Naive thymus-derived CD4-positive, alpha-beta T cell (primary cell): Measurements from ENCODE around the gene SUSD2. TPM values are rescaled to one million over a fixed set of nuclear protein-coding genes. Genes with fewer than 3 reads are reported as not detected.

Experiments
- ATAC-seq: fragments of 150-1000 bp; cut with Tn5 transposase; 2 replicates; pipeline ENCODE4 v1.10.0; 2021; ENCODE audit warnings: mild to moderate bottlenecking, moderate library complexity
- CTCF ChIA-PET: fragments of 350-600 bp; sonication (Branson Sonifier 250); formaldehyde crosslinking; loops from one replicate; lab custom pipeline; 2021; ENCODE audit warnings: antibody characterized with exemption; lab: Charles Lee
- POLR2A ChIA-PET: fragments of 350-600 bp; sonication (Branson Sonifier 250); formaldehyde crosslinking; loops from one replicate; lab custom pipeline; 2021; ENCODE audit warnings: antibody characterized with exemption, inconsistent platforms; lab: Charles Lee
- DNase-seq, 9 donors: peaks; one replicate each; pipeline versions ENCODE4 v3.0.0 to v3.0.0-alpha.2; 2020 to 2022; ENCODE audit warnings: mixed read lengths in 1 of 9
- H3K27ac ChIP-seq: one replicate; pipeline ENCODE4 v1.7.0; 2013; ENCODE audit warnings: mild to moderate bottlenecking, low read depth, low read length, moderate library complexity
- H3K27me3 ChIP-seq, 2 donors: one replicate each; pipeline ENCODE4 v1.7.0; 2013; ENCODE audit warnings: low read length in 2 of 2, mild to moderate bottlenecking in 2 of 2, moderate library complexity in 2 of 2; ENCODE audit not compliant: control insufficient read depth in 2 of 2, insufficient read depth in 2 of 2
- H3K36me3 ChIP-seq, 3 experiments: 1 replicate in 2 of 3; 2 replicates in 1 of 3; pipeline ENCODE4 v1.7.0; 2013; ENCODE audit warnings: low read length in 3 of 3, mild to moderate bottlenecking in 3 of 3, moderate library complexity in 1 of 3; ENCODE audit not compliant: insufficient read depth in 3 of 3, control insufficient read depth in 2 of 3
- H3K4me1 ChIP-seq, 2 donors: one replicate each; pipeline ENCODE4 v1.7.0; 2013; ENCODE audit warnings: low read length in 2 of 2, mild to moderate bottlenecking in 2 of 2, moderate library complexity in 1 of 2; ENCODE audit not compliant: control insufficient read depth in 2 of 2, insufficient read depth in 2 of 2
- H3K4me3 ChIP-seq: 2 replicates; pipeline ENCODE4 v1.7.0; 2013; ENCODE audit warnings: mild to moderate bottlenecking, low read length
- H3K9me3 ChIP-seq, 3 experiments: 1 replicate in 2 of 3; 2 replicates in 1 of 3; pipeline ENCODE4 v1.7.0; 2013; ENCODE audit warnings: low read length in 3 of 3; ENCODE audit not compliant: control insufficient read depth in 2 of 3
- H3K27ac Mint-ChIP-seq, 9 donors: one replicate each; pipeline ENCODE4 v1.8.0; 2020 to 2022; ENCODE audit warnings: mixed read lengths in 9 of 9, mild to moderate bottlenecking in 8 of 9, moderate library complexity in 5 of 9, inconsistent platforms in 2 of 9
- H3K27me3 Mint-ChIP-seq, 5 donors: one replicate each; pipeline ENCODE4 v1.8.0; 2021 to 2022; ENCODE audit warnings: mixed read lengths in 5 of 5, mild to moderate bottlenecking in 1 of 5
- H3K36me3 Mint-ChIP-seq, 5 donors: one replicate each; pipeline ENCODE4 v1.8.0; 2020 to 2022; ENCODE audit warnings: mixed read lengths in 5 of 5, mild to moderate bottlenecking in 3 of 5, inconsistent platforms in 1 of 5
- H3K4me1 Mint-ChIP-seq, 7 donors: one replicate each; pipeline ENCODE4 v1.8.0; 2020 to 2022; ENCODE audit warnings: mixed read lengths in 7 of 7, mild to moderate bottlenecking in 3 of 7, inconsistent platforms in 1 of 7
- H3K4me3 Mint-ChIP-seq, 10 donors: one replicate each; pipeline ENCODE4 v1.8.0; 2020 to 2022; ENCODE audit warnings: mild to moderate bottlenecking in 10 of 10, mixed read lengths in 10 of 10, moderate library complexity in 6 of 10, inconsistent platforms in 2 of 10
- H3K9me3 Mint-ChIP-seq, 11 donors: one replicate each; pipeline ENCODE4 v1.8.0; 2020 to 2022; ENCODE audit warnings: mixed read lengths in 11 of 11, mild to moderate bottlenecking in 4 of 11, inconsistent platforms in 1 of 11, moderate library complexity in 1 of 11
- intact Hi-C, 2 donors: fragments of 100-400 bp; cut with micrococcal nuclease; formaldehyde crosslinking; loops; one replicate each; pipeline ENCODE4 v1.15.1; 2023
- polyA plus RNA-seq, 2 donors: library from polyadenylated mRNA; unstranded; fragments of 300-500 nt; fragmentation: Illumina TruSeq; gene quantifications; one replicate each; pipeline ENCODE4 v1.2.3, GENCODE V29; 2021
- total RNA-seq, 6 experiments: library from RNA in 5 of 6; stranded (reverse) in 5 of 6; gene quantifications; 1 replicate in 5 of 6; 2 replicates in 1 of 6; pipeline ENCODE4 v1.2.3 and lab custom pipeline; 2021 to 2026

The SUSD2 gene
- total and polyA plus RNA-seq, 7 experiments from 2014 or later: 0.40 to 2.3 (median 1.4) TPM; not detected in 1

- H3K9me3 Mint-ChIP-seq: peaks cover 0 to 6% (median 1%) of the 10 kb centered on the region in 11 donors
- Histone ChIP-seq H3K27ac (no peak overlapping the region), H3K9me3 (no peaks in the 10 kb centered on the region), H3K4me3 (no peak overlapping the region), H3K27me3 (no peaks in the 10 kb centered on the region), H3K4me1 (no peaks in the 10 kb centered on the region), H3K36me3 (no peaks in the 10 kb centered on the region)
- ATAC-seq: no peak
- intact Hi-C loops: no loop called here
- peaks cover 0 to 7% (median 0%) of the 10 kb centered on the region in 5 donors for H3K36me3 Mint-ChIP-seq
- H3K4me3 Mint-ChIP-seq: no peak overlapping the region
- no peaks in the 10 kb centered on the region for H3K4me1 Mint-ChIP-seq
- ChIA-PET CTCF (no interaction called here), POLR2A (interaction anchor here (0.9 kb wide), 1 partner anchor 15 kb away, joined by 3 read pairs; no protein-coding TSS in a partner anchor)
- no peak for DNase-seq
- H3K27ac Mint-ChIP-seq: no peak overlapping the region
- no peaks in the 10 kb centered on the region for H3K27me3 Mint-ChIP-seq
These were observed 43.8 kb downstream of the SUSD2 start for GRCh38 chr22:24225044-24225601.

DNA sequence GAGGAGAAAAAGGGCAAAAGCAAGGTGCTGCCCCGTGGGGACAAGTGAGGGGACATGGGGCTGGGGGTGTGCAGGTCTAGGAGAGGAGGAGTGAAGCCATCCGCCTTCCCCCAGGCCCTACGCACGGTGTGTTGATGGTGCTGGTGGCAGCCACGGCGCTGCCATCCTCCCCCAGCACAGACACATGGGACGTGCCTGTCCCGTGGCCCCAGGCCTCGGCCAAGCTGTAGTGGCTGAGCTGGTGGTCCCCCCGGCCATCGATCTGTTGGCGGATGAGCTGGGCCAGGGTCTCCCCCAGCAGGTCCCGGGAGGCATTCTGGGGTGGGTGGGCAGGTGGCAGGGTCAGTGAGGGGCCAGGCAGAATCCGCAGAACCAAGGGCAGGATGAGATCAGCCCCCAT is 44.7 kb downstream of the SUSD2 start:
- CTCF ChIA-PET: no interaction called here
- no peak overlapping the region for H3K4me3 Mint-ChIP-seq

DNA sequence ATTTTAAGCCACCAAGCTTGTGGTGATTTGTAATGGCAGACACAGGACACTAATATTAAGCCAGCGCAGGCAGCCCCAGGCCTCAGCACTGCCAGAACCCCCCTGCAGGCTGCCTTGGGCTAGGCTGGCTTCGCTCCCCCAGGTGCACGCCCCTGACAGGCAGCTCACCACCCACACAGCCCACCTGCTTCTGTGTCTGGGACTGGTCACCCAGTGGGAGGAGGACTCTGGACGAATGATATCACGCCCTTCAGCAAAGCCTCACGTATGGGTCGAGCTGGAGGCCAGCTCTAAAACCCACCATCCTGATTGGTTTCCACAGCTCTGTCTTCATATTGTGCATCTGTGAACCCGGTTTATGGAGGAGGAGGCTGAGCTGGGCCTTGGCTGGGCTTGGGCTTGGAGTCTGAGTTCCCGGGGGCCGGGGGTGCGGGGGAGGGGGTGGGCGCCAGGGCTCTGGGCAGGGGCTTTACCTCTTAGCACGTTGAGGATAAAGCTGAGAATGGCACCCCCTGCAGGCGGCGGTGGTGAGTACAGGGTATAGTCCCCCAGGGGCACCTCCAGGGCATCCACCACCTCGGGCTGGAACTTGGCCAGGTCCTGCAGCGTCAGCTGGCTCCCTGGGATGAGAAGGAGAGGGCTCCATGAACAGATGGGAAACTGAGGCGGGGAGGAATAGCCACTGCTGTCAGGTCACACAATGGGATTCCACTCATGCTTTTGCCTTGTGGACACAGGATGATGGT is 49.8 kb downstream of the SUSD2 start:
- POLR2A ChIA-PET: no interaction called here

More for the DNA sequence above, 44.7 kb downstream of the SUSD2 start:
- Histone ChIP-seq H3K4me1 (no peaks in the 10 kb centered on the region), H3K27ac (no peak overlapping the region), H3K27me3 (no peaks in the 10 kb centered on the region), H3K4me3 (no peak overlapping the region), H3K9me3 (no peaks in the 10 kb centered on the region), H3K36me3 (no peaks in the 10 kb centered on the region)
- Mint-ChIP-seq H3K9me3 (peaks cover 0 to 6% (median 1%) of the 10 kb centered on the region in 11 donors), H3K4me1 (peaks cover 0 to 3% (median 0%) of the 10 kb centered on the region in 7 donors), H3K27ac (no peak overlapping the region), H3K36me3 (peaks cover 0 to 7% (median 0%) of the 10 kb centered on the region in 5 donors), H3K27me3 (no peaks in the 10 kb centered on the region)
- POLR2A ChIA-PET: no interaction called here
- intact Hi-C loops: no loop called here
- ATAC-seq (no peak), DNase-seq (no peak)

DNA sequence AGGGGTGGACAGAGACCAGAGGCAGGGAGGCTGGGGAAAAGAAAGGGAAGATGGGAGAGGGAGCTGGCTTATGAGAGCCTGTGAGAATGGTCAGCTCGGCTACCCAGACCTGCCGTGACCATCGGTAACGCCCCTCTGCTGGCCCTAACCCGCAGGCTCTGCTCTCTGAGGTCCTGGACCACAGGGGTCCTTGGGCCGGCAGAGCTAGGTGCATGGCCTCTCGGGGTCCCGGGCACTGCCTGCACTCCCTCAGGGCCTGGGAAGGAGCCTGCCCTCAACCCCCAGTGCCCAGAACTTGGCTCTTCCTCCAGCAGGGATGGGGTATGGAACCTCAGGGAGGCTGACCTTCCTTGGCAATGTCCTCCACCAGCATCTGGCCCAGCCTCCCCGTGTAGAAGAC is 50.4 kb downstream of the SUSD2 start:
- ChIA-PET CTCF (interaction anchor here (1.2 to 1.4 kb wide), 4 partner anchors 11 to 124 kb away, joined by 3 to 6 read pairs (median 4); no protein-coding TSS in a partner anchor), POLR2A (no interaction called here)
- Histone ChIP-seq H3K4me3 (no peak overlapping the region), H3K27ac (no peak overlapping the region), H3K36me3 (no peaks in the 10 kb centered on the region), H3K4me1 (no peaks in the 10 kb centered on the region), H3K27me3 (no peaks in the 10 kb centered on the region), H3K9me3 (no peaks in the 10 kb centered on the region)
- no peak overlapping the region for H3K4me3 Mint-ChIP-seq
- no peak for DNase-seq
- peaks cover 0 to 2% (median 0%) of the 10 kb centered on the region in 11 donors for H3K9me3 Mint-ChIP-seq
- peaks cover 0 to 10% (median 0%) of the 10 kb centered on the region in 7 donors for H3K4me1 Mint-ChIP-seq
- intact Hi-C loops: loop anchor here in 1 of 2 donors (1.0 to 5.0 kb wide), 2 partner anchors 98 to 249 kb away; partner anchors contain the start of gene GSTT2
- H3K27ac Mint-ChIP-seq: peak overlapping the region in 2 of 9 donors; percentile 38 to 61
- peaks cover 0 to 4% (median 0%) of the 10 kb centered on the region in 5 donors for H3K36me3 Mint-ChIP-seq
- no peak for ATAC-seq
- no peaks in the 10 kb centered on the region for H3K27me3 Mint-ChIP-seq

More for the DNA sequence above, 49.8 kb downstream of the SUSD2 start:
- Mint-ChIP-seq H3K27me3 (no peaks in the 10 kb centered on the region), H3K36me3 (peaks cover 0 to 4% (median 0%) of the 10 kb centered on the region in 5 donors), H3K4me3 (no peak overlapping the region), H3K4me1 (peaks cover 0 to 9% (median 0%) of the 10 kb centered on the region in 7 donors), H3K27ac (peak overlapping the region in 3 of 9 donors; percentile 38 to 81 (median 61)), H3K9me3 (peaks cover 0 to 2% (median 0%) of the 10 kb centered on the region in 11 donors)
- ATAC-seq (peak; percentile 85), DNase-seq (peak; percentile 19 to 72 (median 41))
- Histone ChIP-seq H3K27ac (no peak overlapping the region), H3K4me1 (no peaks in the 10 kb centered on the region), H3K27me3 (no peaks in the 10 kb centered on the region), H3K36me3 (no peaks in the 10 kb centered on the region), H3K4me3 (no peak overlapping the region), H3K9me3 (no peaks in the 10 kb centered on the region)
- CTCF ChIA-PET: interaction anchor here (1.2 to 1.3 kb wide), 4 partner anchors 52 to 123 kb away, joined by 3 to 6 read pairs (median 3); no protein-coding TSS in a partner anchor
- intact Hi-C loops: loop anchor here in 1 of 2 donors (1.0 to 5.0 kb wide), 2 partner anchors 98 to 249 kb away; partner anchors contain the start of gene GSTT2

- CTCF ChIA-PET: interaction anchor here (1.4 kb wide), 1 partner anchor 10 kb away, joined by 4 read pairs; no protein-coding TSS in a partner anchor
- Histone ChIP-seq H3K4me1 (no peaks in the 10 kb centered on the region), H3K27me3 (no peaks in the 10 kb centered on the region), H3K4me3 (no peak overlapping the region), H3K36me3 (no peaks in the 10 kb centered on the region), H3K27ac (no peak overlapping the region), H3K9me3 (no peaks in the 10 kb centered on the region)
- Mint-ChIP-seq H3K9me3 (peaks cover 0 to 2% (median 0%) of the 10 kb centered on the region in 11 donors), H3K36me3 (peaks cover 0 to 4% (median 0%) of the 10 kb centered on the region in 5 donors), H3K4me1 (peaks cover 0 to 10% (median 0%) of the 10 kb centered on the region in 7 donors), H3K27ac (no peak overlapping the region), H3K27me3 (no peaks in the 10 kb centered on the region), H3K4me3 (no peak overlapping the region)
- POLR2A ChIA-PET: no interaction called here
- ATAC-seq (no peak), DNase-seq (no peak)
- intact Hi-C loops: loop anchor here in 1 of 2 donors (5.0 kb wide), 1 partner anchor 250 kb away; the partner anchor contains the start of gene GSTT2
These were observed 50.8 kb downstream of the SUSD2 start for GRCh38 chr22:24232124-24232523.

- Histone ChIP-seq H3K4me1 (no peaks in the 10 kb centered on the region), H3K9me3 (no peaks in the 10 kb centered on the region), H3K36me3 (no peaks in the 10 kb centered on the region), H3K27ac (no peak overlapping the region), H3K4me3 (no peak overlapping the region), H3K27me3 (no peaks in the 10 kb centered on the region)
- ChIA-PET POLR2A (no interaction called here), CTCF (interaction anchor here (0.8 to 1.4 kb wide), 2 partner anchors 10 to 76 kb away, joined by 3 to 4 read pairs; no protein-coding TSS in a partner anchor)
- Mint-ChIP-seq H3K9me3 (no peaks in the 10 kb centered on the region), H3K4me3 (no peak overlapping the region), H3K36me3 (no peaks in the 10 kb centered on the region), H3K4me1 (peaks cover 0 to 11% (median 0%) of the 10 kb centered on the region in 7 donors), H3K27me3 (no peaks in the 10 kb centered on the region), H3K27ac (no peak overlapping the region)
- ATAC-seq: no peak
- DNase-seq: no peak
- intact Hi-C loops: loop anchor here in 1 of 2 donors (5.0 kb wide), 1 partner anchor 250 kb away; the partner anchor contains the start of gene GSTT2
These were observed 51.4 kb downstream of the SUSD2 start for GRCh38 chr22:24232725-24233124.
